OCI-LY1 (cell line): ENCODE results near the gene RIN3.

Source experiments
- H2AFZ ChIP-seq: fragments of 200-600 bp; sonication (generic), shearing (Covaris generic); 2 replicates; pipeline ENCODE4 v1.6.0; 2014; ENCODE audit warnings: antibody characterized with exemption, mild to moderate bottlenecking, low read length
- H3F3A ChIP-seq: fragments of 200-600 bp; sonication (generic), shearing (Covaris generic); 2 replicates; pipeline ENCODE4 v1.6.0; 2014; ENCODE audit warnings: mild to moderate bottlenecking, antibody characterized with exemption, low read length, moderate library complexity; ENCODE audit not compliant: insufficient read depth
- H3K27ac ChIP-seq: fragments of 200-600 bp; sonication (generic); 2 replicates; pipeline ENCODE4 v1.5.1; 2014; ENCODE audit warnings: low read length, mixed run types, mild to moderate bottlenecking, low read depth; ENCODE audit not compliant: poor library complexity, severe bottlenecking
- H3K27me3 ChIP-seq: fragments of 200-600 bp; sonication (generic); 2 replicates; pipeline ENCODE4 v1.6.0; 2014; ENCODE audit warnings: antibody characterized with exemption, mild to moderate bottlenecking, low read length, moderate library complexity; ENCODE audit not compliant: insufficient read depth
- H3K36me3 ChIP-seq: fragments of 200-600 bp; sonication (generic); 2 replicates; pipeline ENCODE4 v1.6.1; 2014; ENCODE audit warnings: mild to moderate bottlenecking, antibody characterized with exemption, low read length, moderate library complexity, mixed read lengths; ENCODE audit not compliant: insufficient read depth
- H3K4me1 ChIP-seq: fragments of 200-600 bp; sonication (generic); 2 replicates; pipeline ENCODE4 v1.5.1; 2014; ENCODE audit warnings: mild to moderate bottlenecking, low read length, moderate library complexity; ENCODE audit not compliant: insufficient read depth, severe bottlenecking
- H3K4me2 ChIP-seq: fragments of 200-600 bp; sonication (generic), shearing (Covaris generic); 2 replicates; pipeline ENCODE4 v1.6.1; 2014; ENCODE audit warnings: low read length
- H3K4me3 ChIP-seq: fragments of 200-600 bp; sonication (generic); 2 replicates; pipeline ENCODE4 v1.5.1; 2014; ENCODE audit warnings: low read length, low read depth, mild to moderate bottlenecking, mixed read lengths; ENCODE audit not compliant: poor library complexity, severe bottlenecking
- H3K79me2 ChIP-seq: fragments of 200-600 bp; shearing (Covaris generic); 2 replicates; pipeline ENCODE4 v1.6.1; 2016; ENCODE audit warnings: mixed run types, low read length, mixed read lengths; ENCODE audit not compliant: insufficient read depth
- H3K9ac ChIP-seq: fragments of 200-600 bp; sonication (generic), shearing (Covaris generic); 2 replicates; pipeline ENCODE4 v1.6.1; 2014; ENCODE audit warnings: mild to moderate bottlenecking, low read length, mixed read lengths
- H3K9me2 ChIP-seq: fragments of 200-600 bp; sonication (generic), shearing (Covaris generic); 2 replicates; pipeline ENCODE4 v1.6.1; 2014; ENCODE audit warnings: low read depth, mild to moderate bottlenecking, low read length, mixed read lengths
- H3K9me3 ChIP-seq: fragments of 200-600 bp; shearing (Covaris generic); 2 replicates; pipeline ENCODE4 v1.6.1; 2014; ENCODE audit warnings: low read length, mixed read lengths
- H4K20me1 ChIP-seq: fragments of 200-600 bp; sonication (generic), shearing (Covaris generic); 2 replicates; pipeline ENCODE4 v1.6.0; 2016; ENCODE audit warnings: mild to moderate bottlenecking, low read length; ENCODE audit not compliant: insufficient read depth
- CTCF ChIP-seq: fragments of 200-600 bp; sonication (generic), shearing (Covaris generic); IDR thresholded peaks from 2 replicates; pipeline ENCODE4 v1.5.1; 2017; ENCODE audit warnings: mild to moderate bottlenecking, antibody characterized with exemption, low read length, moderate library complexity, mixed read lengths
- EZH2 ChIP-seq: fragments of 200-600 bp; sonication (generic), shearing (Covaris generic); IDR thresholded peaks from 2 replicates; pipeline ENCODE4 v1.8.0; 2017; ENCODE audit warnings: borderline replicate concordance, mixed run types, mild to moderate bottlenecking, antibody characterized with exemption, low read length, moderate library complexity, mixed read lengths

RIN3 gene

GRCh38 chr14:92565718-92566115 lies 52.1 kb downstream of the RIN3 start:
- Histone ChIP-seq H2AFZ (no peak overlapping the region), H3K36me3 (no peaks in the 10 kb centered on the region), H4K20me1 (no peaks in the 10 kb centered on the region), H3K79me2 (no peaks in the 10 kb centered on the region), H3K9me2 (no peaks in the 10 kb centered on the region), H3K9ac (no peak overlapping the region), H3K27me3 (0 out of 2 replicates have a peak, but pooled peaks cover 6% of the 10 kb centered on the region), H3K4me1 (no peaks in the 10 kb centered on the region), H3K4me2 (no peak overlapping the region), H3K27ac (no peak overlapping the region), H3F3A (no peaks in the 10 kb centered on the region), H3K9me3 (no peaks in the 10 kb centered on the region), H3K4me3 (no peak overlapping the region)
- TF ChIP-seq EZH2: no peak
- no peak for TF ChIP-seq CTCF

GRCh38 chr14:92567173-92567725 lies 53.7 kb downstream of the RIN3 start:
- Histone ChIP-seq H2AFZ (no peak overlapping the region), H3K79me2 (no peaks in the 10 kb centered on the region), H3F3A (no peaks in the 10 kb centered on the region)

GRCh38 chr14:92568621-92569479 lies 55.3 kb downstream of the RIN3 start:
- no peak for TF ChIP-seq CTCF
- TF ChIP-seq EZH2: no peak
- Histone ChIP-seq H3K4me2 (no peak overlapping the region), H3K4me3 (no peak overlapping the region), H3F3A (no peaks in the 10 kb centered on the region), H3K36me3 (no peaks in the 10 kb centered on the region), H3K9me3 (no peaks in the 10 kb centered on the region), H2AFZ (no peak overlapping the region), H3K9ac (no peak overlapping the region), H3K79me2 (no peaks in the 10 kb centered on the region), H3K9me2 (no peaks in the 10 kb centered on the region), H3K4me1 (no peaks in the 10 kb centered on the region), H3K27ac (no peak overlapping the region), H4K20me1 (no peaks in the 10 kb centered on the region), H3K27me3 (0 out of 2 replicates have a peak, but pooled peaks cover 6% of the 10 kb centered on the region)

More at GRCh38 chr14:92567173-92567725, 53.7 kb downstream of the RIN3 start:
- 0 out of 2 replicates have a peak, but pooled peaks cover 6% of the 10 kb centered on the region for H3K27me3 ChIP-seq
- no peaks in the 10 kb centered on the region for H3K36me3 ChIP-seq
- no peak overlapping the region for H3K4me3 ChIP-seq
- H3K4me1 ChIP-seq: no peaks in the 10 kb centered on the region
- H3K9me3 ChIP-seq: no peaks in the 10 kb centered on the region
- H3K4me2 ChIP-seq: no peak overlapping the region
- TF ChIP-seq EZH2 (no peak), CTCF (no peak)
- H3K9me2 ChIP-seq: no peaks in the 10 kb centered on the region
- no peaks in the 10 kb centered on the region for H4K20me1 ChIP-seq
- no peak overlapping the region for H3K27ac ChIP-seq
- H3K9ac ChIP-seq: no peak overlapping the region
